GM18858 (cell line): ENCODE data around the gene STOML2.

Experiments used
- ATAC-seq: cut with Tn5 transposase; IDR thresholded peaks from one replicate; pipeline ENCODE4 v1.9.1; 2021; ENCODE audit not compliant: unreplicated experiment

The STOML2 gene

GRCh38 chr9:35073279-35073612 lies 29.7 kb downstream of the STOML2 start:
- no peak for ATAC-seq

- ATAC-seq = peak; percentile 82
Measured at GRCh38 chr9:35072461-35073278, 30.3 kb downstream of the STOML2 start, which contains the start of gene VCP. Gene VCP, minus strand, starts transcription at chr9:35072625. Its CDS starts 272 bp downstream, at chr9:35072353.

GRCh38 chr9:35071814-35072460 lies 31.0 kb downstream of the STOML2 start:
- ATAC-seq = peak; percentile 41

GRCh38 chr9:35070823-35071813 lies 31.8 kb downstream of the STOML2 start:
- ATAC-seq = no peak

DNA sequence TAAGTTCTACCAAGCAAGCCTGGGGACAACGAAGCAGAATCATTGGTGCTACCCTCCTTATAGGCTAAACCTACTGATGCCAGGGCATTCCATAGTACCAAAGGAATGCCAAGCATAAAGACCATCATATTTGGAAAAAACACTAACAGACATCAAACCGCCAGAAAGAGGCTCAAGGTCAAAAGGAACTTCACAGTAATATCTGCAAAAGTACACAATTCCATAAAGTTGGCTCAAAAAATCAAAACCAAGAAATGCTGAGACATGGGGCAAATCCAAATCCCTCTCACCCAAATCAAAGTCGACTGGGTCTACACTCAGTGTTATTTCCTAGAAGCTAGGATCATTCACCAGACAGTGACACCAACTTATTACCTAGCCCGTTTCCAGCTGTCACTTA lies 33.9 kb downstream of the STOML2 start:
- no peak for ATAC-seq

- ATAC-seq = no peak
Measured at GRCh38 chr9:35067056-35067455, 35.9 kb downstream of the STOML2 start.

DNA sequence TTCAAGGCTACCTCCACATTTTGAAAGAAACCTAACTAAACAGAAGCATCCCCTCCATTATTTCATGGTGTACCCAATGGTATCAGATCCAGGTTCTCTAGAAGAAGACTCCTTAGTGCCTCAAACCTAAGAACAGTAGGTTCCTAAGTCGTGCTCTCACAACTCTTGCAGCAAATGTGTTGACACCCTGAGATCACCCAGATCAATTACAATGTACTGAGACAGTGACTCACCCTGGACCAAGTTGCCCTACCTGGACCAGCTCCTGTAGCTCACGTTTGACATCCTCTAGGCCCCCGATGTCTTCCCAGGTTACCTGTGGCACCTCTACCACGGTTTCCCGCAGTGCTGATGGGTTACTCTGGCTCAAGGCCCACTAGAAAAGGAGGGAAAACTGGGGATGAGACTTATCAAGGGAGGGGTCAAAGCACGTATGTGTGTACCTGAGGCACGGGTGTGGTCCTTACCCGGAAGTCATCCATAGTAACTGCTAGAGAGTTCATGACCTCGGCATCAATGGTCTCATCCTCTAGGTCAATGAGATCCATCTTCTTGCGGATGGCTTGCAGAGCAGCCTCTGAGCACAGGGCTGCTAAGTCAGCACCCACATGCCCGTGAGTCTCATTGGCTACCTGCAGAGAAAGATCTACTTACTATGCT lies 42.3 kb downstream of the STOML2 start:
- ATAC-seq = no peak

DNA sequence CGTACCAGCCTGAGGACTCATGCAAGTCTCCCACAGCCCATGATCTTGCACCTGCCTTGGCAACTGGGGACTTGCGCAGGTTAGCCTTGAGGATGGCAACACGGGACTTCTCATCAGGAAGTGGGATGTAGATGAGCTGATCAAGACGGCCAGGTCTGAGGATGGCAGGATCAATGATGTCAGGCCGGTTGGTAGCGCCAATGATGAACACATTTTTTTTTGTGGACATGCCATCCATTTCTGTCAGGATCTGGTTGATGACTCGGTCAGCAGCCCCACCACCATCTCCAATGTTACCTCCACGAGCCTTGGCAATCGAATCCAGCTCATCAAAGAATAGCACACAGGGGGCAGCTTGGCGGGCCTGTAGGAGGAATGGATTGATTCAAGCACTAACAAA lies 43.5 kb downstream of the STOML2 start:
- no peak for ATAC-seq

- ATAC-seq = no peak
Measured at GRCh38 chr9:35057271-35057620, 45.7 kb downstream of the STOML2 start.

DNA sequence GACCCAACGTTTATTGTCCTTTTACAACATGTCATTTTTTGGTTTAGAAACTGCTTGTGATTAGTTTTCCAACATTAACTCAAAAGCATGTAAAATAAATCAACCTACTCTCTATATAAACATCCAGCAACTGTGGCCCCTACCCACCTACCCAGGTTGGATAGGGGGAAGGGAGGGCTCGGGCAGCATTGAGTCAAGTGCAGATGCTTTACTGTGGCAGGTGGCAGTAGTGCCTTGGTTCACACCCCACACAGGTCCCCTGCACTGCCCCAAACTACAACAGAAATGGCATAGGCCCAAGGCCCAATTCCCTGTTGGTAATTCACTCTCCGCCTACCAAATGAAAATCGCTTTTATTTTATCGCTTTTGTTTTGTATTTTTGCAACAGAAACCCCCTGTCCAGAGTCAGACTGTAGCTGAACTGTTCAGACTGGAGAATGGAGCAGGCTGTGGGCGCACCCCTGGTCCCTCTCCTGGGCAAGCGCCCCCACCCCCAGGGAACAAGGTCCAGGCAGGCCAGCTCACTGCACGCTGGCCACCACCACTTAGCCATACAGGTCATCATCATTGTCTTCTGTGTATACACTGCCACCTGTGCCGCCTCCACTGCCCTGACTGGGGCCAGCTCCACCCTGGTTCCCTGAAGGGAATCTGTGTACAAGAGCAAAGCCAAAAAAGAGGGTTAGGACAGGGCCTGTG lies 46.2 kb downstream of the STOML2 start:
- ATAC-seq = no peak

DNA sequence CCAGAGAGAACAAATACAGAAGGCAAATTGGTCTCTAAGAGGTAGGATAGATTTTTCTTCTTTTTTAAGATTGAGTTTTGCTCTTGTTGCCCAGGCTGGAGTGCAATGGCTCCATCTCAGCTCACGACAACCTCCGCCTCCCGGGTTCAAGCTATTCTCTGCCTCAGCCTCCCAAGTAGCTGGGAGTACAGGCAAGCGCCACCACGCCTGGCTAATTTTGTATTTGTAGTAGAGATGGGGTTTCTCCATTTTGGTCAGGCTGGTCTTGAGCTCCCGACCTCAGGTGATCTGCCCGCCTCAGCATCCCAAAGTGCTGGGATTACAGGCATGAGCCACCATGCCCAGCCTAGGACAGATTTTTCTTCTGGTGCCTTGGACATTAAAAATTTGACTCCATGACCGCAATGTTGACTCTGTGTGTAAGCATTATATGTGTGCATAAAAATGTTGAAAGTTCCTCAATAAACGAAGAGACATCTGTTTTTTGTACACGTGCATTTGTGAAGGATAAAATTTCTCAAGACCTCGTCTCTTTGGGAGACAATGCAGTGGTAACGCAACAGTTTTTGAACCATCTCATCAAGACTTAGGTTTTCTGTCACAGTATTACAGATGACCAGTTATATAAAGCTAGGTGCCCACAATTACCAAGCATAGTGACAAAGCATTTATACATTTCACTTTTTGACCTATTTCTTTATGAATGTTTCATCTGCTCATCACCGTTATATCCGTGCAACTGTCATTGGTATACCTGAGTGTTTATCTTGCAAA lies 47.9 kb downstream of the STOML2 start:
- no peak for ATAC-seq

GRCh38 chr9:35054185-35054835 lies 48.6 kb downstream of the STOML2 start:
- no peak for ATAC-seq

DNA sequence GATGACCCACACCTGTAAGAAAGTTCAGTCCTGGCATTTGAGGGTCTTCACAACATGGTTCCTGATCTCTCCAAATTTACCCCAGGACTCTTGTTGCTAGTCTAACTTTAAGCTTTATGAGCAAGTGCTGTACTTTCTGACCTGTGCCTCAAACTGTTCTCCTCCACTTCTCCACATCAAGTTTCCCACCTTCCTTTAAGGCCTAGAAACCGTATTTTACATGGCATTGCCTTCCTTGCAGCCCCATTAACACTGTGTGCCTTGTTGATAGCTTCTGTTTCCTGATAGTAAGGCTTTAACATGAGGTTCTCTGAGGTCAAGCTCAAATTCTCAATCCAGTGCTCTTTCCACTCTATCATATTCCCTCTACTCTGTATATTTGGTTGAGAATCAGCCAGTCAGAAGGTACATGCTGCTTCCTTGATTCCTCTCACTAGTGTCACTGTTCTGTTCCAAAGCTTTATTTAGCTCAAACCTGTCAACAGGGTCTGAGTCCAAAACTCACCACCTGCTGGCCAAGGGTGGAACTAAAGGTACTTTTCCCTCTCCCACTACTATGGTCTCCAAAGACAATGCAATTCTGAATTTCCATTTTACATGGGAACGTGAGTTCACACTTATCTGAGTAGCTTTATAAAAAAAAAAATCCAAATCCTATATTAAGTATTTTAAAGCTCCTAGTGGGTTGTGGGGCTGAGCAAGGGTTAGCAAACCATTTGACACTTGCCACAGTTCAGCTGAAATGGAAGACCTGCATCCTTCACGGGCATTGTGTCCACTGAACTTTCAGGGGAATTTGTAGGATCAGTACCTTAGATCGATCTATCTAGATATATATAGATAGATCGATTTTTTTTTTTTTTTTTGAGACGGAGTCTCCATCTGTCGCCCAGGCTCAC lies 51.6 kb downstream of the STOML2 start:
- ATAC-seq = no peak
